Stimulated activated CD4-positive, alpha-beta T cell treated with anti-CD3 and anti-CD28 coated beads, TNF-alpha, amount 100 ng/mL, for 1 hour (primary cell): ENCODE measurements around the gene AQP2.

ENCODE experiments used
- DNase-seq, 3 donors: peaks; one replicate each; pipeline ENCODE4 v3.0.0-alpha.2; 2020; ENCODE audit warnings: low read depth in 3 of 3, low spot score in 1 of 3

AQP2 gene

DNA sequence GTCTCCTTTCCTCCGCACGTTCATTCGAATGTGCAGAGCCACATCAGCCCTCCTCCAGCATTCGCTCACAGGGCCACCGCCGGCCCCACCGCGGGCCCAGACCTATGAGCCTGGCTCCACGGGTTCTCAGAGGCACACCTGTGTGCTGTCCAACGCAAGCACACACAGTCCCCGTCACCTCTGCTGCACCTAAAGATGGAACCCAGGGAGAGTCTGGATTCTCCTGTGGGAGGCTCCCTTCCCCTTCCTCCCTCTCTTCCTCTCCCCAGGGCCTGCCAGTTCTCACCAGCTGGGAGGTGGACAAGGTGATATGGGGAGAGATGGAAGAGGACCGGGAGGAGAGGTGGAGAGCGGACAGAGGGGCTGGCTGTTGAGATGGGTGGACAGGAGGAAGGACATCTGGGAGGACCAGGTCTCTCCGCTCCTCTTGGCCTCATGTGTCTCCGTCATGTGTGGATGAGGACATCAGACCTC is 17.3 kb downstream of the AQP2 start:
- no peak for DNase-seq

DNA sequence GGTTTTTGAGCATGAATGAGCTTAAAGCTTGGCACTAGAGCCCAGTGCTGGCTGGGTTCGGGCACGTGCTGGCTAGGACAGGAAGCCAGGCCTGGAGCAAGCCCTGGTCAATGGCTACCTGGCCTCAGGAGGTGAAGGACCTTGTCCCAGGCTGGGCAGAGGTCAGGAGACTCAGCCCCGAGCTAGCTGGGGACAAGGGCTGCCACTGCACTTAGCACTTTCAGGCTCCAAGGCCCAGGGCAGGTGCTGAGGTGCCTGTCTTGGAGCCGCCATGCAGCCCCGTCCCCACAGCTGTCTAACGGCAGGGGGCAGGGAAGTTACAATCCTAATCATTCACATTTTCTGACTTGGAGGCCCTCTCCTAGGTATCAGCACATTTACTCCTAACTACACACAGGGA is 17.9 kb downstream of the AQP2 start:
- DNase-seq, result no peak

DNA sequence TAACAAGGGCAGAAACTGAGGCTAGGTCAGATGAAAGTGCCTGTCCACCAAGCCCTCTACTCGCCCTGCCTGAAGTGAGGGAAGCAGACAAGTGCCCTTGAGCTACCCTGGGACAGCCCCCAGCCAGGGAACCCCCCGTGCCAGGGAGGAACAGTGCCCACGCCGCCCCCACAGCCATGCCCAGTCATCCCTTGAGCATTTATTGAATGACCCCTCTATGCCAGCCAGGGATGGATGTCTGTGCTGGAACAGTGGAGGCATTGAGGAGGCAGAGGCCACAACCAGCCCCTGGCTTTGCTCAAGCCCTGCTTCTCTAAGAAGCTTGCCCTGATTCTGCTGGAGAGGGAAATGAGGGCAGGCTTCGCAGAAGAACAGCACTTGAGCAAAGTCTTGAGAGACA is 18.5 kb downstream of the AQP2 start:
- DNase-seq, result no peak

DNA sequence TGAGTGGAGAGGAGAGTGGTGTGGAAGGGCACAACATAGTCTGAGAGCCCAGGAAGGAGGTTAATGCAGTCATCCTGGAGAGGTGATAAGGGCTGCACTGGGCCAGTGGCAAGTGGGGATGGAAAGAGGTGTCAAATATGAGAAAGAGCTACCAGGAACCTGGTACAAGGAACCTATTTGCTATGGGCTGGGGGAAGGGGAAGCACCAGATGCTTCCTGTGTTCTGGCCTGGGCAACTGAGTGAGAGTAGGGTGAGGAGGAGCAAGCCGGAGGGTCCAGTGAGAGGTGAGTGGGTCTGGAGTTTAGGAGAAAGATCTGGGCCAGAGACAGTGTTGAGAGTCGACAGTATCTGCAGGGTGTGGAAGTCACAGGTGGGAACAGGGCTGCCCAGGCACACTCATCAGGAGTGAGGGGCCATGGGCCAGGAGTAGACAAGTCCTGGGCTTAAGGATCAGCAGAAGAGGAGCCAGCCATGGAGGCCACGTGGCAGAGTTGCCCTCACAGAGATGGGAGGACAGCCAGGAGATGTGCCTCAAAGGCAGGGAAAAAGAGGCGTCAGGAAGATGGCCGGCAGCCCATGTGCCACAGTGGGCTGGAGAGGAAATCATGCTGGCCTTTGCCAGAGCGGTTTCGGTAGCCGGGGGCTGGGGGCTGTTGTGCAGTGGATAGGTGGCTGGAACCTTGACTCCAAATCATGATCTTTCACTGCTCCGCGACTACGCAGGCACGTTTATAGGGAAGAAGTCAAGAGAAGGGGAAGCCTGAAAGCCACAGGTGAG is 19.3 kb downstream of the AQP2 start:
- DNase-seq, result no peak

DNA sequence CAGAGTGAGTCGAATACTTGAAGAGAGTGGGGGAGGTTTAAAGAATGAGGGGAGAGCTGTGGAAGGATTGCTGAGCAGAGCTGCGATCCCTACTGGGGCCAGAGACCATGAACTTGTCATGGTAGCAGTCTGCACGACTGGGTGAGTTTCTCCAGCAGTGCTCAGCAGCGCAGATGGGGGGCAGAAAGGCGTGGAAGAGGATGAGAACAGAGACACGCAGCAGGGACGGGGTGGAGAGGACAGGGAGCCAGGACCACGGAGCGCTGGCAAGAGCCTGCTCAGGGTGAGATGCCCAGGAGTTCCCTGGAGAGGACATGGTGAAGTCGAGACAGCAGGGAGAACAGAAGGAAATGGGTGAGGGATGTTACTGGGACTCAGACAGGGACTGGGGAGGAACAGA is 20.1 kb downstream of the AQP2 start:
- DNase-seq, result no peak

DNA sequence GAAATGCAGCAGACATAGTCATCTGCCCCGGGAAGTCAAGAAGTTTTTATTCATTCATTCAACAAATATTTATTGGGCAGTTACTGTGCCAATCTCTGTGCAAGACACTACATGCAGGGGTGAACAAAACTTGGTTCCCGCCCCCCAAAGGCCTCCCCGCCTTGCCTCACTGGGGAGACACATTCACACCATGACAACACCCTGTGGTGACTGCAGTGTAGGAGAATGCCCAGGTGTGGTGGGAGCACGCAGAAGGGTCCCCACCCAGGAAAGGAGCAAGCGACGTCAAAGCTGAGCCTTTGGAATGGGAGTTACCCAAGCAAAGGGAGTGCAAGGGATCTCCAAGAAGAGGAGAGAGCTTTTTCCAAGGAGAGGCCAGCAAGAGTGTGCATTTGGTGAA is 20.6 kb downstream of the AQP2 start:
- no peak for DNase-seq

DNA sequence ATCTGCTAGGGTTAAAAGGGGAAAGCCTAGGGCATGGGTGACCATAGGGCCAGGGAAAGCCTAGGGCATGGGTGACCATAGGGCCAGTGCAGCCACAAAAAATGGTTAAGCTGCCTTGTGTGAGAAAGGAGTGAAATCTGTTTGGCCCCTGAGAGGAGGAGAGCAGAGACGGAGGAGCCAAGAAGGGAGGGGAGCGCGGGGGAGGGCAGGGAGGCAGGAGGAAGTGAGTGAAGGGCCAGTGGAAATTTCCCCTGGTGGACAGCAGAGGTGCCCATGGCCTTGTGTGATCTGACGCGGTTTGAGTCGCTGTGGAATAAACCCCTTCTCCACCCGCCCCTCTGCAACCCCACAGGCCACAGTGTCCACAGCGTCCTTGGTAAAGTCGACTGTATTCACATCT is 21.6 kb downstream of the AQP2 start:
- DNase-seq, result no peak

DNA sequence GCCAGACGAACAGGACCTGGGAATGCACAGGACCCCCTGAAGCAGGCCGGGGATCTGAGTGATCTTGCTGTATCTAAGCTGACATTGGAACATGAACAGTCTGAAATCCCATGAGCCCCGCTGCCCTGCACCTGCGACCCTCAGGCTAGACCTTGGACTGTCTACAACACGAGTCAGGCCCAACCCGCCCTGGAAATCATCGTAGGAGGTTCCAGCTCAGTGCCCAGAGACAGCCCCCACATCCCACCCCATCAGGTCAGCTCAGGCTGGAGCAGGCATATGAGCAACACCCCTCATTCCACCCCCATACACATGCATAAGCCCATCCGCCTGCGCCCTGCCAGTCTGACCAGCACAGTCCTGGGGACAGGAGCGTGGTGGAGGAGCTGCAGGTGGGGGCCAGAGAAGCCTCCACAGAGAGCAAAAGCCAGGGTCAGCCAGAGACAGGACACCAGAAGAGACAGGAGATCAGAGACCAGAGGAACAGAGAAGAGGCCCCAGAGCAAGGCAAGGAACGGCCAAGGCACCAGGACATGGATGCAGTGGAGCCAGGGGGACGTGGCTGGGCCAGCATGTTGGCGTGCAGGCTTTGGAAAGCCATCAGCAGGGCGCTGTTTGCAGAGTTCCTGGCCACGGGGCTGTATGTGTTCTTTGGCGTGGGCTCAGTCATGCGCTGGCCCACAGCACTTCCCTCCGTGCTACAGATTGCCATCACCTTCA is 22.3 kb downstream of the AQP2 start, which contains the start of gene AQP6:
TSS of gene AQP6 (plus strand) at position 307 of the 720 bp plus-strand sequence. CDS start at position 534, 227 bp downstream.
- DNase-seq, result no peak

DNA sequence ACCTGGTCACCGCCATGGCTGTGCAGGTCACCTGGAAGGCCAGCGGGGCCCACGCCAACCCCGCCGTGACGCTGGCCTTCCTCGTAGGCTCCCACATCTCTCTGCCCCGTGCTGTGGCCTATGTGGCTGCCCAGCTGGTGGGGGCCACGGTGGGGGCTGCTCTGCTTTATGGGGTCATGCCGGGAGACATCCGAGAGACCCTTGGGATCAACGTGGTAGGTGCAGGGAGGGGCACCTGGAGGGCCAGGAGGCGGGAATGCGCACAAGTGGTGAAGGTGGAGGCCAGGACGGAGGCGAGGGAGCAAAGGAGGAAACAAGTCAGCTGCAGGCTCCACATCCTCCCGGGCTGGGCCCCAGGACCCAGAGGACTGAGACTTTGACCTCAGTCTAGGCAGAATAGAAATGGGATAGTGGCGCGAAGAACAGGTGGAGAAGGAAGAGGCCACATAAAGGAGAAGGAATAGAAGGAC is 22.9 kb downstream of the AQP2 start:
- DNase-seq, result no peak

DNA sequence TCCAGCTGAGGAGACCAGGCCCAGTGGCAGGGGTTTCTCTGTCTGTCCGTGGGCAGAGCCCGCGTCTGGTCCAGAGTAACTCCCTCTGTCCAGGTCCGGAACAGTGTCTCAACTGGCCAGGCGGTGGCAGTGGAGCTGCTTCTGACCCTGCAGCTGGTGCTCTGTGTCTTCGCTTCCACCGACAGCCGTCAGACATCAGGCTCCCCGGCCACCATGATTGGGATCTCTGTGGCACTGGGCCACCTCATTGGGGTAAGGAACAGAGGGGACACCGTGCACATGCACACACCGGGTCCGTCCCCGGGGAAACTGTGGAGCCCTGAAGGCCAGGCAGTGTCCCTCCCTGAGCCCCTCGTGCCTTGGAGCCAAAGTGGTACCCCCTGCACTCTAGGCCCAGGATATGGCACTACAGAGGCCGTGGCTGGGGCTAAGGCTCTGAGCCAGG is 23.7 kb downstream of the AQP2 start:
- DNase-seq, result no peak

DNA sequence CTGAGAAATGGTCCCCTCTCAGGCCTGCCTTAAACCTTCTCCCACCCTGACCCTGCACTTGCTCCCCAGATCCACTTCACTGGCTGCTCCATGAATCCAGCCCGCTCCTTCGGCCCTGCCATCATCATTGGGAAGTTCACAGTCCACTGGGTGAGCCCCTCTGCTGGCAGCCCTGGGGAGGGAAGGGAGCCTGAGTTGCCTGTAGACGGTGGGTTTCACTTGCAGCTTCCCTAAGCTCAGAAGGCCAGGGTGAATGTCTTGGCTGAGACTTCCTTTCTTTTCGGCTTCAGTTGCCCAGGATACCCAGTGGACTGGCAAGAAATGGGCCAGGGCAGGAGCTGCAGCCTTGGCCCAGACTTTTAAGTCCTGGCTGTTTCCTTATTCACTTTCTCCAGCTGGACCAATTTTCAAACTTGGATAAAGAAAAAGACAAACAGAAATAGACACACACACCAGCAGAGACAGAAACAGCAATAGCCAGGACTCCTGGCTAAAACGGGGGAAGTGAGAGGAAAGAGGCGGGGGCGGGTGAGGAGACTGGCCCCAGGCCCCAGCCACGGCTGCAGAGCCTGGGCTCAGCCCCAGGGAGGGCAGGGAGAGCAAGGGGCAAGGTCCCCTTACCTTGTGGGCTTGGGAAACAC is 24.3 kb downstream of the AQP2 start:
- DNase-seq, result no peak

DNA sequence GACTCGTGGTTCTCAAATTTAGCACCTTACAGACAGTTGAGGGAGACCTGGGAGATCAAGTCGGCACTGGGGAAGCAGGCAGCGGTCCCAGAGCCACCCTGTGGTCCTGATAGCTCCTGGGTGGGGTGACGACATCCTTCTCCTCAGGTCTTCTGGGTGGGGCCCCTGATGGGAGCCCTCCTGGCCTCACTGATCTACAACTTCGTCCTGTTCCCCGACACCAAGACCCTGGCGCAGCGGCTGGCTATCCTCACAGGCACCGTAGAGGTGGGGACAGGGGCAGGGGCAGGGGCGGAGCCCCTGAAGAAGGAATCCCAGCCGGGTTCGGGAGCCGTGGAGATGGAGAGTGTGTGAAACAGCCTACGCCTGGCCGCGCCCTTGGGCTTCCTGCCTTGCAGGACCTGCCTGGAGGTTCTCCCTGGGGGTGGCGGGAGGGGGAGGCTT is 24.8 kb downstream of the AQP2 start:
- no peak for DNase-seq

DNA sequence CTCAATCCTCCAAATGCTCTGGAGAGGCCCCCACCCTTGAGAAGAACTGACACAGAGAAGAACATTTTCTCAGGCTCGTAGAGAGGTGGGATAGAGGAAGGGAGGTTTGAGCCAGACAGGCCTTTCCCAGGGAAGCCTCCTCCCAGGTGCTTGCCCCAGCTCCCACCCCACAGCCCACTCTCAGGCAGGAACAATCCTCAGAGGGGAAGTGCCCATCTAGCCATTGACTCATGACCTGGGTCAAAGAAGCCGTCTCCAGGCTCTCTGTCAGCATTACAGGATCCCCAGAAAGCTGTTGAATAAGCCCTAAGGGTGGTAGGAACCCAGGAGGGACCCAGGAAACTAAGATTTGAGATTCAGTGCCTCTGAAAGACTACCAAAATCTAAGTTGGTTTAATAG is 26.0 kb downstream of the AQP2 start:
- DNase-seq, result no peak

DNA sequence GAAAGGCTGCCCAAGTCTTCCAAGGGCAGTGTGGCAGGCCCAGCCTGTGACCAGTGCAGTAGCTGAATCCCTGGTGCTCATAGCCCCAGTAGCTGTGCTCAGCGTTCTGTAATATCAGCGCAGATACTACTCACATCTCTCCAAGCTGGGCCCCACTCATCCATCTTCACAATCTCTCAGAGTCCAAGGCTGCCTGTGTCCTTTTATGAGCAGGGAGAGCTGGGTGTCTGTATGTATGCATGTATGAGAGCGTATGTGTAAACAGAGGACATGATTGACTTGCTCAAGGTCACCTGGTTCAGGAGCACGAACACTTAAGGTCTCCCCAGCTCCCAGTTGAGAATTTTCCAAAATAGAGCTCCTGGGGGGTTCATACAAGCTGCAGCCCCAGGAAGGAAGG is 27.6 kb downstream of the AQP2 start:
- DNase-seq, result no peak

DNA sequence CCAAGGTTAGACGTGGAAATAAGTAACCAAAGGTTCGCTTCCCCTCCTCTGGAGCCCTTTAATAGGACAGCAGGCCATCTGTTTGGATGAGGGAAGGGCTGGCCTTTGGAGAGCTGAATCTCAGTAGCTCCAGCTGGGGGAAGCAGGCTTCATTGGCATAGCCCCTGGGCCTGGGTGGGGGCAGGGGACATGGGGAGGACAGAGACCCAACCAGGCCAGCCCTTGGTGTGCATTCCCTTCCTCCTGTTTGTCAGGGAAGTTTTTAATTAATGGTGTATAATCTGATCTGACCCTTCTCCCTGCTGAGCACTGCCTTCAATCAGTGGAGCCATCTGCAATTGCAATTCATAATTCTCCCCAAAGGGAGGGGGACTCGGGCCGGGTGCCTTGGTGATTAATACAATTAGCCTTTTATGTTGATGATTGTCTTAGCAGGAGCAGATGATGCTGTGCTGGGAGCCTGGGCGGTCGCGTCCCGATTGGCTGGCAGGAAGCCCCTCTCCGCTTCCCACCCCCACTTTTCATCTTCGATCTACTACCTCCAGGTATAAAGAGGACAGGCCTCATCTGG is 28.6 kb downstream of the AQP2 start:
- no peak for DNase-seq

DNA sequence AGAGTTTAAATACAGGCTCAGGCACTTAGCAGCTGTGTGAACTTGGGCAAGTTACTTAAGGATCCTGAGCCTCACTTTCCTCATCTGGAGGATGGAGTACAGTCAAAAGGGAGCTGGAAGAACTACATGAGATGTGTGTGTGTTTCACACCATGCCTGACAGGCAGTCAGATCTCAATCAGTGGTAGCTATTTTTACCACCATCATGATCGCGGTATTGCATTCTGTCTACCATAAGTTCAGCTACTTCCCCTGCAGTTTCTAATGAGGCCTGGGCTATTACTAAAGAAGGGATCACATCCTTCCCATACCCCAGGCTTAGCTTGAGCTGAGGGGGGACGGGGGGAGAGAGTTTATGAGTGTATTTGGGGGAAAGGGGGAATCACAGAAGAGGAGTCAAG is 29.3 kb downstream of the AQP2 start:
- no peak for DNase-seq

DNA sequence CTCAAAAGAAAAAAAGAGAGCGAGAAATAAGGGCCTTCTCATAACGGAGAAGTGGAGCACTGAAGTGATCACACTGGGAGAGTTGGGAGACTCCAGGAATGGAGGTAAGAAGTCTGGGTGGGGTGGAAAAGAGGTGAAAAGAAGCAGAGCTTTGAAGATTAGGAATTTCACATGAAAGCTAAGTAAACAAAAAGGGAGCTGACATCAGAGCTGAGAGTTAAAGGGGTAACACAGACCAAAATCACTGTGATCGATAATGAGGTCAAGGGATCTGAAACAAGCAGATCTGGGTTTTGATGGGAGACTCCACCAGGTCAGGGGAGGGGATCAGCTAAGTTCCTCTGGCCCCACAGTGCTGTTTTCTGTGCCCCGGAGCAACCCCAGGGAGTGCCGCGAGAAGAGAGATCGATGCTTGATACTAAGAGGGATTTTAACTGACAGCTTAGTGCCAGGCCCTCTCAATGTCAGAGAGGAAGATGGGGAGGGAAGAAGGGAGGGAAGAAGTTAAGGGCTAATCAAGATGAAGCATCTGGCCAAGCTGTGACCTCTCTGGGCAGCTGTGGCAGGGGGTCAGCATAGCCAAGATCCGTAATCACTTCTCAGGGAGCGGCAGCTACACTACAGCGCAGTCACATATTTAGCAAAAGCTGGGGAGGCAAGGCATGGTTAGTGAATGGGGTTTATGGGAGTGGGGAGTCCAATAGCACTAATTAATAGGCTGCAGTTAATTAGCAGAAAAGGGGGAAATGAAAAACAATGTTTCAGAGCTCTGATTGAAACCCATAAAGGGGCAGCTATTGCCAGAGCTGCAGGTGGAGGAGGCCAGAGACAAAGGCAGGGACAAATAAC is 30.2 kb downstream of the AQP2 start:
- DNase-seq, result no peak

DNA sequence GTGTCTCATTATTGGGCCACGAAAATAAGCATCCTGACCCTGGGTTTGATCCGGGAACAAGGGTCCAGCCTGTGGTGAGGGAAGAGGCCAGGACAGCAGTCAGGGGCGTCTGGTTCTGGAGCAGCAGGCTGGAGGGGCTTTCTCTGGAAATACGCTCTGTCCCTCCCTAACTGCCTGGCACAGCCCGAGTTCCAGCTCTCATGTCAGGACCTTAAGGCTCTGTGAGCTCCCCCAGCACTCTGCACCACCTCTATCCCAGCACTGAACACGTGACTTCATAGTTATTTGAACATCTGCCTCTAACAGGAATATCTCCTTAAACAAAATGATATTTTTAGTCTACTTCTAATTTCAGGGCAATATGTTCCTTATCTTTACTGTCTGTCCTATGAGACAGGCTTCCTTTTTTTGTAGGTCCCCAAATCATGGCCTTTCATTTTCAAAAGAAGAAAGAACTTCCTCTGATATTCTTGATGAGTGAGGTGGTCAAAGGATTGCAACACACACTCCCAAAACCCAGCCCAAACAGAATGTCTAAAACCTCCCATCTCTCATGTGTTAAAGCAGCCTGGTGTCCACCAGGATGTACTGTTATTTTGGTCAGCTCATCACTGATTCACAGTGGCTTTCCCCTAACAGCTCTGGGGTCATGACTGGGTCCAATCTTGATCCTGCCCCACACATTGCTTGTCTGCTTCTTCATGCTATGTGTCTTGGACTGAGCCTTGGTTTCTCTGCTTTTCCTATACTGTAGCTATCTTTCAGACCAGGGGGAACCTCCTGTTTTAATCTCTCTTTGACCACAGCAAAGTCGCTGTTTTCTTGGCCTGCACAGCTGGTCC is 31.9 kb downstream of the AQP2 start:
- DNase-seq, result no peak

DNA sequence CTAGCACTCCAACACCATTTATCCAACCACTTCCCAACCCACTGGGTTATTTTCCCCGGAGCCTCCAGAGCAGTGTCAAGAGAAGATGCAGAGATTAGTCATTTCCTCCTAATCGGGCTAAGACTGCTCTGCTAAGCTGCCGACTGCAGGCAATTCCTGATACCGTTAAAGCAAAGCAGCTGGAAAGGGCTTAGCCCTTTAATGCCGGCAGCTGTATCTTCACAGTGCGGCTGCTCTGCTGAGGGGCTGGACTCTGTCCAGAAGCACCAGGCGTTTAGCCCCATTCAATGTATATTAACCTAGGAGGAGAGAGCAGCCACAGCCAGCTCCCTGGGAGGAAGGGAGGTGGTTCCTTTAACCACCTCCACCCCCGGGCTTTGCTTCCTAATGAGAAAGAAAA is 33.4 kb downstream of the AQP2 start:
- no peak for DNase-seq
